A549 (cell line): ENCODE results near the gene OMP. TPM values are rescaled to one million over a fixed set of nuclear protein-coding genes. Genes with fewer than 3 reads are reported as not detected.

Experiments used
- ATAC-seq, 2 experiments: fragments of 200-7000 bp in 1 of 2; fragments of >200 bp in 1 of 2; cut with Nextera tagmentation in 1 of 2; cut with Tn5 transposase in 1 of 2; 3 replicates each; pipeline versions ENCODE4 v1.8.0 to v1.9.1; 2018 to 2020; ENCODE audit warnings: mild to moderate bottlenecking in 1 of 2, moderate library complexity in 1 of 2
- CTCF ChIA-PET: fragments of 300-600 bp; sonication (Branson Sonifier 250); formaldehyde crosslinking; extraction: SDS; loops from one replicate; lab custom pipeline; 2021; ENCODE audit warnings: antibody characterized with exemption, inconsistent platforms; lab: Yijun Ruan, JAX
- POLR2A ChIA-PET: fragments of 350-600 bp; formaldehyde crosslinking; extraction: SDS; loops from one replicate; lab custom pipeline; 2021; ENCODE audit warnings: antibody characterized with exemption, inconsistent platforms; lab: Yijun Ruan, JAX
- DNase-seq, 2 experiments: peaks; one replicate each; pipeline versions ENCODE4 v3.0.0 to v3.0.0-alpha.2; 2011 to 2016; ENCODE audit warnings: low read depth in 1 of 2, low spot score in 1 of 2
- FAIRE-seq: peaks from 2 replicates; lab custom pipeline; 2011; peaks lifted over from hg19 to GRCh38; lab: Jason Lieb, UNC
- H3K27ac ChIP-seq, 2 experiments: fragments of >200 bp; sonication (Bioruptor Twin); formaldehyde crosslinking; 3 replicates each; pipeline ENCODE4 v1.5.1; 2016 to 2017
- H3K4me1 ChIP-seq: fragments of >200 bp; sonication (Bioruptor Twin); formaldehyde crosslinking; 3 replicates; pipeline ENCODE4 v1.6.1; 2016
- H3K4me2 ChIP-seq: fragments of >200 bp; sonication (Bioruptor Twin); formaldehyde crosslinking; 3 replicates; pipeline ENCODE4 v1.6.1; 2016
- H3K4me3 ChIP-seq: fragments of >200 bp; sonication (Bioruptor Twin); formaldehyde crosslinking; 3 replicates; pipeline ENCODE4 v1.5.1; 2016
- H3K9me3 ChIP-seq: fragments of >200 bp; sonication (Bioruptor Twin); formaldehyde crosslinking; 3 replicates; pipeline ENCODE4 v1.6.1; 2016
- BHLHE40 ChIP-seq: IDR thresholded peaks from 2 replicates; pipeline ENCODE4 v1.6.1; 2012; ENCODE audit warnings: low read depth, low read length, inconsistent platforms
- CHD2 ChIP-seq: fragments of 150-350 bp; IDR thresholded peaks from 2 replicates; pipeline ENCODE4 v1.6.1; 2014; ENCODE audit warnings: low read length; ENCODE audit not compliant: partially characterized antibody
- EP300 ChIP-seq, 2 experiments: fragments of >200 bp; sonication (Bioruptor Twin); formaldehyde crosslinking; IDR thresholded peaks; 2 replicates in 1 of 2; 3 replicates in 1 of 2; pipeline ENCODE4 v1.6.1; 2016 to 2017
- FOSB ChIP-seq: fragments of 250-450 bp; sonication (Bioruptor Pico); IDR thresholded peaks from 2 replicates; pipeline ENCODE4 v1.5.0; 2020; ENCODE audit warnings: mild to moderate bottlenecking, moderate library complexity
- GATA3 ChIP-seq: IDR thresholded peaks from 2 replicates; pipeline ENCODE4 v1.6.1; 2012; ENCODE audit warnings: borderline replicate concordance
- HOXB13 ChIP-seq: fragments of 250-450 bp; sonication (Bioruptor Pico); IDR thresholded peaks from 2 replicates; pipeline ENCODE4 v1.5.0; 2020; ENCODE audit warnings: low read depth, mild to moderate bottlenecking, moderate library complexity
- HOXB5 ChIP-seq: fragments of 250-450 bp; sonication (Bioruptor Pico); IDR thresholded peaks from 2 replicates; pipeline ENCODE4 v1.5.0; 2020; ENCODE audit warnings: mild to moderate bottlenecking, moderate library complexity
- JUN ChIP-seq, 2 experiments: fragments of >200 bp; sonication (Bioruptor Twin); formaldehyde crosslinking; IDR thresholded peaks; 2 replicates in 1 of 2; 3 replicates in 1 of 2; pipeline ENCODE4 v1.6.1; 2016 to 2017
- JUNB ChIP-seq: fragments of >200 bp; sonication (Bioruptor Twin); formaldehyde crosslinking; IDR thresholded peaks from 2 replicates; pipeline ENCODE4 v1.6.1; 2016
- KDM1A ChIP-seq: fragments of 200-600 bp; sonication (generic); IDR thresholded peaks from 2 replicates; pipeline ENCODE4 v1.6.1; 2016; ENCODE audit warnings: low read depth, mild to moderate bottlenecking
- KDM5A ChIP-seq: fragments of 200-600 bp; sonication (generic); IDR thresholded peaks from 2 replicates; pipeline ENCODE4 v1.6.1; 2016; ENCODE audit warnings: antibody characterized with exemption, mild to moderate bottlenecking
- MYC ChIP-seq: IDR thresholded peaks from 2 replicates; pipeline ENCODE4 v1.6.1; 2012; ENCODE audit warnings: mild to moderate bottlenecking, inconsistent platforms, low read length, improper control_type of control experiment, borderline replicate concordance
- RNF2 ChIP-seq: fragments of 200-600 bp; sonication (generic); IDR thresholded peaks from 2 replicates; pipeline ENCODE4 v1.6.1; 2016; ENCODE audit warnings: low read depth, mild to moderate bottlenecking, antibody characterized with exemption, moderate library complexity, borderline replicate concordance
- SMC3 ChIP-seq: fragments of >200 bp; sonication (Bioruptor Twin); formaldehyde crosslinking; IDR thresholded peaks from 3 replicates; pipeline ENCODE4 v1.6.1; 2018; ENCODE audit warnings: inconsistent platforms
- ZC3H11A ChIP-seq: fragments of 450-650 bp; IDR thresholded peaks from 2 replicates; pipeline ENCODE4 v1.6.1; 2014; ENCODE audit warnings: antibody characterized with exemption, mild to moderate bottlenecking
- ZFP36 ChIP-seq: fragments of 450-650 bp; IDR thresholded peaks from 2 replicates; pipeline ENCODE4 v1.6.1; 2014; ENCODE audit warnings: borderline replicate concordance; ENCODE audit not compliant: partially characterized antibody
- WGBS: methylation state at CpG from one replicate; pipeline ENCODE4 v1.1.6; 2017; ENCODE audit errors: missing lambda C conversion rate; 5-methylcytosine and 5-hydroxymethylcytosine counted together
- polyA plus RNA-seq, 4 experiments: library from polyadenylated mRNA; depleted of rRNA in 3 of 4; stranded (reverse); fragments of >200 nt; fragmentation: RNase III in 1 of 4; extraction: RNeasy Plus Mini Kit Qiagen cat#74134 plus additional on column Dnase treatment in 1 of 4; gene quantifications; 2 replicates in 3 of 4; 3 replicates in 1 of 4; pipeline ENCODE4 v1.2.3, GENCODE V29; 2011 to 2017
- TF ChIP-seq, protein P1 (sequence below): IDR thresholded peaks from 2 replicates; pipeline ENCODE4 v1.6.1; 2012
- TF ChIP-seq, protein P2 (sequence below): IDR thresholded peaks from 2 replicates; pipeline ENCODE4 v1.6.1; 2012
- TF ChIP-seq, protein P3 (sequence below): fragments of 250-450 bp; sonication (Bioruptor Pico); IDR thresholded peaks from 2 replicates; pipeline ENCODE4 v1.5.0; 2021; ENCODE audit warnings: mild to moderate bottlenecking, moderate library complexity, borderline replicate concordance
- TF ChIP-seq, protein P4 (sequence below): IDR thresholded peaks from 2 replicates; pipeline ENCODE4 v1.6.1; 2012; ENCODE audit warnings: low read depth, borderline replicate concordance

OMP gene
- polyA plus RNA-seq, 2 of the 4 experiments (the other 2 are of a cell fraction), result not detected

DNA sequence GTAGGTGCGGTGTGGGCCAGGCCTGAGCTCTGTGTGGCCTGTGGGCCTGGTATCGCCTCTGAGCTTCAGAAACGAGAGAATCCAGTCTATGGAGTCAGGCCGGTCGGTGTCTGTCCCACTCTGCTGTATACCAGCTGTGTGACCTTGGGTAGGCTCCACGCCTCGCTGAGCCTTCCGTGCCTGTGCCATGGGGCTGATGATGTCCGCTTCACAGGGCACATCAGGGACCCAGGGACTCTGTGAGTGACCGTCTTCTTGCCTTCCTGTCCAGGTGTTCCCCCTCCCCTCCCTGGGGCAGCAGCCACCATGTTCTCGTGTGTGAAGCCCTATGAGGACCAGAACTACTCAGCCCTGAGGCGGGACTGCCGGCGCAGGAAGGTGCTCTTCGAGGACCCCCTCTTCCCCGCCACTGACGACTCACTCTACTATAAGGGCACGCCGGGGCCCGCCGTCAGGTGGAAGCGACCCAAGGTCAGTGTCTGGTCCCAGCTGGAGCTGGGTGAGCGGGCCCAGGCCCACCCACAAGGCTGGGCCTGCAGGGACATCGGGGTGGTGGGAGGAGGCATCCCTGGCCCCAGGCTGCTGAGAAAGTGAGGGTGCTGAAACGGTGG lies 18.0 kb upstream of the OMP start:
- no peak overlapping the region for H3K4me3 ChIP-seq
- FAIRE-seq (no peak), ATAC-seq (no peak), DNase-seq (no peak)
- POLR2A ChIA-PET, result no interaction called here
- H3K4me2 ChIP-seq, result no peak overlapping the region
- 91% methylated on average over 25 of the region's 25 CpGs for WGBS
- no peak overlapping the region for H3K27ac ChIP-seq
- no peaks in the 10 kb centered on the region for H3K9me3 ChIP-seq
- TF ChIP-seq SMC3, result no peak
- no peak for TF ChIP-seq KDM1A
- TF ChIP-seq CHD2, result no peak
- TF ChIP-seq MYC, result no peak
- no peak for TF ChIP-seq HOXB13
- TF ChIP-seq GATA3, result no peak
- TF ChIP-seq EP300 (IDR thresholded peaks at IDR 0.05), result no peak
- TF ChIP-seq RNF2, result no peak
- TF ChIP-seq ZC3H11A, result no peak
- no peak for TF ChIP-seq JUN (IDR thresholded peaks at IDR 0.05)
- no peak for TF ChIP-seq KDM5A
- TF ChIP-seq FOSB (CRISPR knock-in tag), result no peak
- no peak for TF ChIP-seq JUNB
- TF ChIP-seq HOXB5, result no peak
- TF ChIP-seq, protein P1, sequence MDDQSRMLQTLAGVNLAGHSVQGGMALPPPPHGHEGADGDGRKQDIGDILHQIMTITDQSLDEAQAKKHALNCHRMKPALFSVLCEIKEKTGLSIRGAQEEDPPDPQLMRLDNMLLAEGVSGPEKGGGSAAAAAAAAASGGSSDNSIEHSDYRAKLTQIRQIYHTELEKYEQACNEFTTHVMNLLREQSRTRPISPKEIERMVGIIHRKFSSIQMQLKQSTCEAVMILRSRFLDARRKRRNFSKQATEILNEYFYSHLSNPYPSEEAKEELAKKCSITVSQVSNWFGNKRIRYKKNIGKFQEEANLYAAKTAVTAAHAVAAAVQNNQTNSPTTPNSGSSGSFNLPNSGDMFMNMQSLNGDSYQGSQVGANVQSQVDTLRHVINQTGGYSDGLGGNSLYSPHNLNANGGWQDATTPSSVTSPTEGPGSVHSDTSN, result no peak
- TF ChIP-seq, protein P2, sequence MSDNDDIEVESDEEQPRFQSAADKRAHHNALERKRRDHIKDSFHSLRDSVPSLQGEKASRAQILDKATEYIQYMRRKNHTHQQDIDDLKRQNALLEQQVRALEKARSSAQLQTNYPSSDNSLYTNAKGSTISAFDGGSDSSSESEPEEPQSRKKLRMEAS, result no peak
- TF ChIP-seq, protein P3, sequence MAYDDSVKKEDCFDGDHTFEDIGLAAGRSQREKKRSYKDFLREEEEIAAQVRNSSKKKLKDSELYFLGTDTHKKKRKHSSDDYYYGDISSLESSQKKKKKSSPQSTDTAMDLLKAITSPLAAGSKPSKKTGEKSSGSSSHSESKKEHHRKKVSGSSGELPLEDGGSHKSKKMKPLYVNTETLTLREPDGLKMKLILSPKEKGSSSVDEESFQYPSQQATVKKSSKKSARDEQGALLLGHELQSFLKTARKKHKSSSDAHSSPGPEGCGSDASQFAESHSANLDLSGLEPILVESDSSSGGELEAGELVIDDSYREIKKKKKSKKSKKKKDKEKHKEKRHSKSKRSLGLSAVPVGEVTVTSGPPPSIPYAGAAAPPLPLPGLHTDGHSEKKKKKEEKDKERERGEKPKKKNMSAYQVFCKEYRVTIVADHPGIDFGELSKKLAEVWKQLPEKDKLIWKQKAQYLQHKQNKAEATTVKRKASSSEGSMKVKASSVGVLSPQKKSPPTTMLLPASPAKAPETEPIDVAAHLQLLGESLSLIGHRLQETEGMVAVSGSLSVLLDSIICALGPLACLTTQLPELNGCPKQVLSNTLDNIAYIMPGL (CRISPR knock-in tag), result no peak
- CTCF ChIA-PET, result interaction anchor here (2.2 to 9.6 kb wide), 2 partner anchors 11 to 32 kb away, joined by 8 to 242 read pairs; no protein-coding TSS in a partner anchor
- H3K4me1 ChIP-seq, result no peaks in the 10 kb centered on the region

DNA sequence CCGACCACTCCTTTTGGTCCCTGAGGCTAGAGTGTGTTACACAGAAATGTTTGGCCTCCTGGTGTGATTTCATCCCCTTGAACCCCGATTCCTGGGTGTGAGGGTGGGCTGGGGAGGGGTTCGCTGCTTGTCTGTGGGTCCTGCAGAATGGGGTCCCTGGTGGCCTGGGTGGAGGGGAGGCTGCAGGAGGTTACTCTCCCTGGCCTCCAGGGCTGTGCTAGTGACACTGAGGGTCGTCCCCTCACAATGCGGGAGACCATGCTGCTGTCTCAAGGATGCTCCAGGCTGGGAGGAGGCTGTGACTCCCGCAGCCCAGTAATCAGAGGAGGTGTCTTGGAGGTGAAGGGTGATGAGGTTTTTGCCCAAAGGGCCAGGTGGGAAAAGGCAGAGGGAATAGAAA lies 17.0 kb upstream of the OMP start:
- ChIA-PET POLR2A (no interaction called here), CTCF (interaction anchor here (9.6 kb wide), 1 partner anchor 33 kb away, joined by 242 read pairs; no protein-coding TSS in a partner anchor)
- WGBS, result 82% methylated on average over 6 of the region's 6 CpGs
- H3K9me3 ChIP-seq, result no peaks in the 10 kb centered on the region
- no peak overlapping the region for H3K4me2 ChIP-seq
- ATAC-seq (no peak), FAIRE-seq (no peak), DNase-seq (no peak)
- no peak overlapping the region for H3K4me3 ChIP-seq
- no peak overlapping the region for H3K27ac ChIP-seq
- no peak for TF ChIP-seq ZFP36
- no peak for TF ChIP-seq BHLHE40
- TF ChIP-seq, protein P4, sequence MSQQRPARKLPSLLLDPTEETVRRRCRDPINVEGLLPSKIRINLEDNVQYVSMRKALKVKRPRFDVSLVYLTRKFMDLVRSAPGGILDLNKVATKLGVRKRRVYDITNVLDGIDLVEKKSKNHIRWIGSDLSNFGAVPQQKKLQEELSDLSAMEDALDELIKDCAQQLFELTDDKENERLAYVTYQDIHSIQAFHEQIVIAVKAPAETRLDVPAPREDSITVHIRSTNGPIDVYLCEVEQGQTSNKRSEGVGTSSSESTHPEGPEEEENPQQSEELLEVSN, result no peak
- TF ChIP-seq JUNB, result no peak
- peaks cover 2% of the 10 kb centered on the region; the same call in 1 of the 3 replicates for H3K4me1 ChIP-seq
